ENCODE data around the gene MTG2.

The MTG2 gene

DNA sequence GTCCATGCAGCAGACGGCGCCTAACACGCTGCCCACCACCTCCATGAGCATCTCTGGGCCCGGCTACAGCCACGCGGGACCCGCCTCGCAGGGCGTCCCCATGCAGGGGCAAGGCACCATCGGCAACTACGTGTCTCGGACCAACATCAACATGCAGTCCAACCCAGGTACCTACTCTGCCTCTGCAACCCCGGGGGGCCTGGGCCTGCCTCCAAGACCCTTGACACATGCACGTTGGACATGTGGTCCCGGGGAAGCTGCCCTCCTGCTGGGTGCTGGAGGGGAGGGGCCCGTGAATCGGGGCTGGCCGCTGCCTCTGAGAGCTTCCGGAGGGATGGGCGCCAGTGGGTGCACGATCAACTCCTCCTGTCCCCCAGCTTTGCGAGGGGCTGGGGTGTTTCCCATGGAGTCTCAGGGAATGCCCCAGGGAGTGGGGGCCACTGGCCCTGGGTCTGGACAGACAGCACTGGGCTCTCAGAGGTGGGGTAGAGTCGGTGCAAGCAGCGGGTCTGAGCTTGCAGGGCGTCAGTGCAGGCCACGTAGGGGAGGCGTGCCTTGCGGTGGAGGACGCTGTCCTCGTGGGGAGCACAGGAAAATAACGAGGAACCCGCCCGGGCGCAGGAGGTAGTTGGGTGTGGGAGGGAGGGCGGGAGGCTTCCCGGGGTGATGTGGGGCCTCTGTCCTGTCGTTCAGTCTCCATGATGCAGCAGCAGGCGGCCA, 19.9 kb upstream of the MTG2 start:
- DNase-seq (ENCODE audit: low spot score): no peak

DNA sequence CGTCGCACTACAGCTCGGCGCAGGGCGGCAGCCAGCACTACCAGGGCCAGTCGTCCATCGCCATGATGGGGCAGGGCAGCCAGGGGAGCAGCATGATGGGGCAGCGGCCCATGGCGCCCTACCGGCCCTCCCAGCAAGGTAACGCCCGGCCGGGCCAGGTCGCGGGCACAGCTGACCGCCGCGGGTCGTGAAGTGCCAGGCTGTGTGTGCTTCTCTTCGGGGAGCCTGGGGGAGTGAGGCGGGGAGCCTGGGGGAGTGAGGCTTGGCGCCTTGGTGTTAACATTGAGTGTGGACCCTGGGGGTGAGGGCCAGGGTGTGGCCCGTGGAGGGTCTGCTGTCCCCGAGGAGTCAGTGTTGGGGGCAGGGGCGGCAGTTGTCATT, 19.4 kb upstream of the MTG2 start:
- no peak for DNase-seq (ENCODE audit: low spot score)

DNA sequence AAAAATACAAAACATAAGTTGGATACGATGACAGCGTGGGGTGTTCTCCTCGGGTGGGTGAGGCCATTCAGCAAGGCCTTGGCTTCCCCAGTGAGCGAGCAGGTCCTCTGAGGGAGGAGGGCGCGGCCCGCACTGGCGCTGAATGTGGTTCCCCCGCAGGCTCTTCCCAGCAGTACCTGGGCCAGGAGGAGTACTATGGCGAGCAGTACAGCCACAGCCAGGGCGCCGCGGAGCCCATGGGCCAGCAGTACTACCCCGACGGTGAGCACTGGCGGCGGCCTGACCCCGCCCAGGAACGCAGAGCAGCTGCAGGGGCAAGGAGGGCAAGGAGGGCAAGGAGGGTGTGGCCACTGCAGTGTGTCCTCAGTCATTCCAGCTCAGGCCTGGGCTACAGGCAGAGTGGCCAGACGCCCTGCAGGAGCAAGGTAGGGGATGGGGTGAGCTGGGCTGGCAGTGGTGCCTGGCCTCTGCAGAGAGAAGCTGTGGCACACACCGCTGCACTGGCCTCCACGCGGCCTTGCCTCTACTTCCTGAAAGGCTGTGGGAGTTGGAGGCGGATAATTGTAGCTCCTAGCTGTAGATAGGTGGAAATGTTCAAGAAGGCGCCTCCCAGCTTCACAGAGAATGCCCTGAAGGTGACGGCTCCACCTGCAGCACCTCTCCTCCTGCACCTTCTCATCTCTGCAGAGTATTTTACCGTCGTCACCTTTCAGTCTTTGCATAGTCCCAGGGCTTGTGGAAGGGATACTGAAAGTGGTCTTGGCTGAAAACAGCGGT, 18.7 kb upstream of the MTG2 start:
- DNase-seq (ENCODE audit: low spot score): no peak

DNA sequence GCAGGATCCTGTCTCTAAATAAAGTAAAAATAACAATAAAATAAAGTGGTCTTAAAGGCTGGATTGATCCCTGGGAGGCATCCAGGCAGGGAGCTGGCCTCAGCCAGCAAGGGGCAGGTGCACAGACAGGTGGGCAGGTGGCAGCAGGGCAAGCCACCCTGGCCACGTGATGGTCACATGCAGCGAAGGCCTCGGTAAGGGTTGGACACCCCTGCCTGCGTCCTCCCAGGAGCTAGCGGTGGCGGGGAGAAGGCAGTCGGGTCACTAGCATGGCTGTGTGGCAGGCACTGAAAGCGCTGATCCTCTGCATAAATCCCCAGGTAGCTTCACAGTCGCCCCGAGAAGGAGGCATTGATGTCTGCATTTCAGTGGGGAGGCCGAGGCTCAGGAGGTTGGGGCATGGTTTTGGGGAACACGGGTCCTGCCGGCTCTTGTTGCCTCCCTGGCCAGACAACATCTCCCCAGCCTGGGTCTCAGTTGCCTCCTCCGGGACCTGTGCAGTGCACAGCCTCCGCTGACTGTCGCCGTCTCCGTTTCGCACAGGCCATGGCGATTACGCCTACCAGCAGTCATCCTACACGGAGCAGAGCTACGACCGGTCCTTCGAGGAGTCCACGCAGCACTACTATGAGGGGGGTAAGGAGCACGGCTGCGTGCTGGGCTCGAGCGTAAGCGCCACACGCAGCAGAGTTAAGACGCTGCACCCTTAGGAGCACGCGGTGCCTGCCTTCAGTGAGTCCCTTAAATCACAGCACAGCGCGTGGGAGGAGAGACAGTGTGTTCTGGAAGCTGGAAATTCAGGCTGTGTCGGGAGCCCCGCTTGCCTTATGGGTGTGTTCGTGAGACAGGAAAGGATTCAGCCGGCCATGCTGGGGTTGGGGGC, 17.7 kb upstream of the MTG2 start:
- DNase-seq (ENCODE audit: low spot score): no peak

DNA sequence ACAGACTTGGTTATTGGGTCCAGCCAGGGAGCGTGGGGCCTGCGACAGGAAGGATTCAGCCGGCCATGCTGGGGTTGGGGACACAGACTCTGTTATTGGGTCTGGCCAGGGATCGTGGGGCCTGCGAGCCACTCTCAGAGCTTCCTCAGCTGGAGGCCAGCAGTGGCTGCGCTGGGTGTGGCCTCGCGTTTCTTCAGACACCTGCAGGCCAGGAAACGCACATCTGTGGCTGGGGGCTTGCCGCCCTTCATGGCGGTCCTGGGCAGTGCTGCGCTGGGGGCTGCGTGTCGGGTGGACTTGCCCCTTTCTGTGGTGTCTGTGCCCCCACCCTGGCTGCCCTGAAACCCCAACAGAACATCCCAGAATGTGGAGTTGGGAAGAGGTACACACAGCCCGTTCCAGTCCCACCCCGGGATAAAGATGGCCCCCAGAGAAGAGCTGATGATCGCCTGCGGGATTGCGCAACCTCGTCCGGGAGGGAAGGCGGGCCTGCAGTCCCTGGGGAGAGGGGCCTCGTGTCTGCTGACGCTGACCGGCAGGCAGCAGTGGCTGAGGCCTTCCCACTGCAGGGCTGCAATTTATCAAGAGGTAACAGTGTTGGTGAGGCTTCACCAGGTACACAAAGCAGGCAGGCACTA, 16.9 kb upstream of the MTG2 start:
- DNase-seq (ENCODE audit: low spot score): no peak

DNA sequence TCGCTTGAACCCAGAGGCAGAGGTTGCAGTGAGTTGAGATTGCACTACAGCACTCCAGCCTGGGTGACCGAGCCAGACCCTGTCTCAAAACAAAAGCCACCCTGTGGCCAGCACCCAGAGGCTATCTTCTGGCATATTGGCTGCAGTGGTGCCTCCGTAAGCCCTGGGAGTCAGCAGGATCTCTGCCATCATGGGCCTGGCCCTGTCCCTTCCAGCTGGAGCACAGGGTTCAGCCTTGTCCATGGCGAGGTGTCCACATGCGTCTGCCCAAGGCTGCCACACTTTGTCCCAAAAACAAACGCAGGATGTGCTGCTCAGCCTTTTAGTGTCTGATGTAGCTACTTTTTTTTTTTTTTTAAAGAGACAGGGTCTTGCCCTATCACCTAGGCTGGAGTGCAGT, 15.4 kb upstream of the MTG2 start:
- no peak for DNase-seq (ENCODE audit: low spot score)

DNA sequence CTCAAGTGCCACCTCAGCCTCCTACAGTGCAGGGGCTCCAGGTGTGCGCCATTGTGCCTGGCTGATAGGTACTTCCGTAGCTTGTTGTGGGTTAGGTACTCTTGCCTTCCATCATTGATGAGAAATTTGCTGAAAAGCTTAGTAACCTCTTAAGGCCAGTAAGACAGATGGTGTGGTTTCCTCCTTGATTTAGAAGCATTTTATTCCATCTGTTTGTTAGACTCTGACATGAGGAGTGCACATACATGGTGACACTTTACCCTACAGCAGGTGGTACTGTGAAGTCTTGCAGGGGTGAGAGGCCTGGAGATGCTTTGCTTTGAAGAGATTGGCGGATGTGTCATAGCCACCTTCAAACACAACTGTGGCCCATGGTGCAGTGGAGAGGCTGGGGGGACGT, 14.8 kb upstream of the MTG2 start:
- DNase-seq (ENCODE audit: low spot score): no peak

DNA sequence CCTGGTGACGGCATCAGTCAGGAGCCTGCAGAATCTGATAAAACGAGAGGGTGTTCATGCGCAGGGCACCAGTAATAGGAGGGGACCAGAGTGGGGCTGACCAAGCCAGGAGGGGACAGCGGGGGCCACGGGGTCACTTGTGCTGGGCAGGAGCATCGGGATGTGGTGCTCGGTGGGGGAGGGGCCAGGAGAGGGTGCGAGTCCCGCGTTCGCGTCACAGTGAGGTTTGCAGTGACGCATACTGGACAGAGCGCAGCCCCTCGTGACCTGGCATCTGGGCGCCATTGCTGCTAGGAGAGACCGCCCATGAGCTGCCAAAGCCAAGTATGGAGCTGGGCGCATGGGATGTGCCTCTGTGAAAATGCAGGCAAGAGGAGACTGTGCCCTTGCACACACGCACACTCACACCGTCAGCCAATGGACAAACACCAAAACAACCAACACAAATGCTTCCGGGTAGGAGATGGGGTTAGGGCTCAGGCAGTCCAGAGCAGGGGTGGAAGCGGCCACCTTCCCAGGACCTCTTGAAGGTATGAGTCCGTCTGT, 13.9 kb upstream of the MTG2 start:
- no peak for DNase-seq (ENCODE audit: low spot score)

DNA sequence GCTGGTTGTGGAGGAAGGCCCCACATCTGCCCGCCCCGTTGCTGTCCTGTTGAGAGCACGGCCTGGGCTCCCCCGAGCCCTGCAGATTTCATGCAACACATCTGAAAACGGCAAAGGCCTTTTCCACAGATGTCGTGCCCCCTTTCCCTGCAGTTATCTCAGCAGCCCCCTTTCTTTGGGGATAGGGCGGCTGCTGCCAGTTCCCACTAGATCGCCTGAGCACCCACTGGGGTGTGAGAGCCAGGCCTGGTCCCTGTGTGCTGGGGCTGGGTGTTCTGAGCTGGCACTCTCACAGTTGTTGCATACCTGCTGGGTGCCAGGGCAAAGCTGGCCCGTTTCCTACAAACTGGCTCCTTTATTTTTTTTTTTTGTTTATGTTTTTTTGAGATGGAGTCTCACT, 12.3 kb upstream of the MTG2 start:
- DNase-seq (ENCODE audit: low spot score): no peak

DNA sequence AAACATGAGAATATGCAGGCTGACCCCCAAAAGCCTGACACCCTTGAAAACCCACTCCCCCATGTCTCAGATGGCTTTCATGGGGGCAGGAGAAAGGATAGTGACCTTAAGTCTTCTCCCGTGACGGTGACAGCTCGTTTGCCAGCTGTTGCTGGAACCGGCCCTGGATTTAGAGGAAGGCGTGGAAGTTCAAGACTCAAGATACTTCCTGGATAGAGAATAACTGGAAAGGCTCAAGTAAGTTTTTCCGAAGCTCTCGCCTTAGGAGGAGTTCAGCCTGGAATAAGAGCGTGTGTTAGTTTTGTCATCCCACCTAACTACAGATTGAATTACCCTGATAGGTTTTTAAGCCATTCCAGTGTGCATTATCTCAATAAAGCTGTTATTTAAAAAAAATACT, 11.6 kb upstream of the MTG2 start:
- no peak for DNase-seq (ENCODE audit: low spot score)

DNA sequence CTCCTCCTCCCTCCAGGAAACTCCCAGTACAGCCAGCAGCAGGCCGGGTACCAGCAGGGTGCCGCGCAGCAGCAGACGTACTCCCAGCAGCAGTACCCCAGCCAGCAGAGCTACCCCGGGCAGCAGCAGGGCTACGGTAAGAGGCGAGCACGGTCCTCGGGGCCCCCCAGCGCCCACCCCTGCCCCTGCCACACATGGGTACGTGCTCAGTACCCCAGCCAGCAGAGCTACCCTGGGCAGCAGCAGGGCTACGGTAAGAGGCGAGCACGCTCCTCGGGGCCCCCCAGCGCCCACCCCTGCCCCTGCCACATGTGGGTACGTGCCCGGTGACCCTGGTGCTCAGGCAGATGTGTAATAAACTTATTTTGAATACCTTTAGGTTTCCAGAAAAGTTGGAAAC, 10.2 kb upstream of the MTG2 start:
- no peak for DNase-seq (ENCODE audit: low spot score)

DNA sequence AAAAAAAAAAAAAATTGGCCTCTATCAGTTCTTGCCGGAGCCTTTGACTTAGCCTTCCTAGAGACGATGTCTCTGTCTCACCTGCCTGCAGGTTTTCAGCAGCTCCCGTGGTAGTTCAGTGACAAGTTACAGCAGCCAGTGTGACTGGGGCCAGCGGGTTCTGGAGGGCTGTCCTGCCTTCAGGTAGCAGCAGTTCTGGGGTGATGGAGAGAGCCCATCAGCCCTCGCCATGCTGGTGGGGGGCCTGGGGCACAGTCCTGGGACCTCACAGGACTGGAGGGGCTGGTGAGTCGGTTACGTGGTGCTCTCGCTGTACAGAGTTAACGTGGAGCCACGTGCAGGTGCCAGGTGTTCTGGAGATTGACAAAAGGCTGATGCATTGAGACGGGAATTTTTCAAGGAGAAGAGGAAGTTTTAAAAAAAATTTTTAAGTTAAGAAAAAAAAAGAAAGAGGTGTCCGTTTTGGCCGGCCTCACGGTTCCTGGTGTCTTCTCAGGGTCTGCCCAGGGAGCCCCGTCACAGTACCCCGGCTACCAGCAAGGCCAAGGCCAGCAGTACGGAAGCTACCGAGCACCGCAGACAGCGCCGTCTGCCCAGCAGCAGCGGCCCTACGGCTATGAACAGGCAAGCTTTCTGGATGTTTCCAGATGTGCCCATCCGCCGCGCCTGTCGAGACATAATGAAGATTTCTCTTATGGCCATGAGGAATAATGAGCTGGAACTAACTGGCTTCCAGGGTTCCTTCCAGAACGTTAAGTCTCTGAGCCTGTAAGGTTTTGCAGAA, 8.6 kb upstream of the MTG2 start:
- no peak for DNase-seq (ENCODE audit: low spot score)

DNA sequence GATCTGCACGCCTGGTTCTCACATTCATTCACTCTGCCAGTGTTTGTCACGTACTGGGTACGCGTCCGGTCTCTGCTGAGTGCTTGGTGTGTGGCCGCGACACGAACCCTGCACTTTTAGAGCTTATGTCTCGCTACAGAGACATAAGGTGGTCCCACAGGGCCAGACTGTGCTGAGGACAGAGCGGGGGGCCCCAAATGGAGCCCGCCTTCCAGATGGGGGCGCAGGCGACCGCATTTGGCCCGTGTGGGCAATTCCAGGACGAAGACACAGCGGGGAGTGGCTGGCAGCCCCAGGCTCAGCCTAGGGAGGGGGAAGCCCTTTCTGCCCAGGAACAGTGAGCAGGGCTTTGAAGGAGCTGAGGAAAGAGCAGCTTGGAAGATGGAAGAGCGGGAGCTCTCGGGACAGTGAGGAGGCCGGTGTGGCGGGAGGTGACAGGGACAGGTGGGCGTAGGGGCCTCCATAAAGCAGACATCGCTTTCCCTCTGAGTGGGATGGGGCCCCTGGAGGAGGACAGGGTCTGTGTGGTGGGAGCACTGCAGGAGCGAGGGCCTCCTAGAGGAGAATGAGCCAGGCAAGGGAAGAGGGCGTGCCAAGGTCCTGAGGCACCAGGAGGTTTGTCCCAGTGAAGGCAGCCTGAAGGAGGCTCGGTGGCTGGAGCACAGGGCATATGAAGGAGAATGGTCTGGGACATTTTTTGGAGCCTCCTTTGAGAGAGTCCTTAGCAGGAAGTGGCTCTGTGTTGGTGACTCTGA, 7.8 kb upstream of the MTG2 start:
- no peak for DNase-seq (ENCODE audit: low spot score)

DNA sequence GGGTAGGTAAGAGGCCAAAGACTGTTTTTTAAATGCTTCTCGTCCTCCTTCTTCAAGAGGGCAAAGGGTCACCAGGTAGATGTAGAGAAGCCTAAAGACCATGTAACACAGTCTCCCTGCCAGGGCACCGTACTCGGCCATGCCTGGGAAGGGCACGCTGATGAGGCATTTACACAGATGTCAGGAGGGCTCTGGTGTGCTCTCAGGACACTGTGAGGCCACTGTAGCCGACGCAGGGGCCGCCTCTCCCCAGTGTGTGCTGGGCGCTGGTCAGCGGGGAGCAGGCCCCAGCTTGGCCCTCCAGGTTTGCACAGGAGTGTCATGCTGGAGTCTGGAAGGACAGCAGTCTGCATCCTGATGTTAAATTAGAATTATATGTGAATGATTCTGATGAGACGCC, 7.1 kb upstream of the MTG2 start:
- DNase-seq (ENCODE audit: low spot score): no peak

DNA sequence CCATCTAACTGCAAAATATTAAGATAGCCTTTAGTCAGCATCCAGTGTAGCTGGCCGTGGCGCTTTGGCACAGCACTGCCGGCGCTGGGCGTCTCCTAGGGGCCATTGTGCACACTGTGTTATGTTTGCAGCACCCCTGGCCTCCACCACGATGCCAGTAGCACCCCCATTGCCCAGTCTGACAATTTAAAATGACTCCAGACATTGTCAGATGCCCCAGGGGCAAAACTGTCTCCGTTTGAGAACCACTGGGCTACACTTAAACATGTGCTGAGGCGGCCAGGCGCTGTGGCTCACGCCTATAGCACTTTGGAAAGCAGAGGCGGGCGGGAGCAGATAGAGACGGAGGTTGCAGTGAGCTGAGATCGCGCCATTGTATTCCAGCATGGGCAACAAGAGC, 6.0 kb upstream of the MTG2 start:
- DNase-seq (ENCODE audit: low spot score): no peak

DNA sequence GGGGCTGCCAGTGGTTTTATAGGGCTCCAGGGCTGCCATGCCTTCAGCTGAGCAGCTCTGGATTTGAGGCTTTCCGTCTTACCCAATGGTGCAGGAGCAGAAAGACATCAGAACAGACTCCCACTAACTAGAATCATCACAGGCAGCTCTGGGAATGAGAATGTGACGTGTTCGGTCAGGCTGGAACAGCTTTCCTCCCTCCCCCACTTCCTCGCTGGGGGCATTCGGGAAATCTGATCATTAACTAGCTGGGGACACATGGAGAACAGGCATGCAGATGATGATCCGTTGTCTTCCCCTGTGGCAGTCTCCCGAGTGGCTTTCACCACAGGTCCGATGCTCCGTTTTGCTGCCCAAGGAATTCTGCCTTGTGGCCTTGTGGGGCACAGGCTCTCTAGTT, 5.5 kb upstream of the MTG2 start:
- DNase-seq (ENCODE audit: low spot score): no peak

DNA sequence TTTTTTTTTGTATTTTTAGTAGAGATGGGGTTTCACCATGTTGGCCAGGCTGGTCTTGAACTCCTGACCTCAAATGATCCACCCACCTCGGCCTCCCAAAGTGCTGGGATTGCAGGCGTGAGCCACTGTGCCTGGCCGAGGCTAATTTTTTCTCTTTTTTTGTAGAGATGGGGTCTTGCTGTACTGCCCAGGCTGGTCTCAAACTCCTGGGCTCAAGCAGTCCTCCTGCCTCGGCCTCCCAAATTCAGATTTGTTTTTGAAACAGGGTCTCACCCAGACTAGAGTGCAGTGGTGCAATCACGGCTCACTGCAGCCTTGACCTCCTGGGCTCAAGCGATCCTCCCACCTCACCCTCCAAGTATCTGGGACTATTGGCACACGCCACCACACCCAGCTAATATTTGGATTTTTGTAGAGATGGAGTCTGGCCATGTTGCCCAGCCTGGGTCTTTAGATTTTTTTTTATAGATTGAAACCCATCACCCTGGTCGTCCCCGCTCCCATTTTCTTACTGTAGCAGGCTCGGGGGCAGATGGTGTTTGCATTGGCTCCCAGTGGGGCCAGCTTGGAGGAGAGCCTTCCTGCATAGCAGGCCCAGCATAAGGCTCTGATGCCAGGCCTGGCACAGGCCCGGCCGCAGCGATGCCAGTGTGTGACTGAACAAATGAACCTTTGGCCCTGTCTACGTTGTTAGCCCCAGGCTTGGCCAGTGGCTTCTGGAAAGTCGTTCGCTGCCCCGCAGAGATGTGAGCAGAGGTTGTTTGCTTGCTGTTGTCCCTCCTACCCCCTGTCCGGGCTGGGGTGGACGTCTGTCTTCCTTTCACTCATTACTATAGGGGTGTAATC, 4.3 kb upstream of the MTG2 start:
- no peak for DNase-seq (ENCODE audit: low spot score)

DNA sequence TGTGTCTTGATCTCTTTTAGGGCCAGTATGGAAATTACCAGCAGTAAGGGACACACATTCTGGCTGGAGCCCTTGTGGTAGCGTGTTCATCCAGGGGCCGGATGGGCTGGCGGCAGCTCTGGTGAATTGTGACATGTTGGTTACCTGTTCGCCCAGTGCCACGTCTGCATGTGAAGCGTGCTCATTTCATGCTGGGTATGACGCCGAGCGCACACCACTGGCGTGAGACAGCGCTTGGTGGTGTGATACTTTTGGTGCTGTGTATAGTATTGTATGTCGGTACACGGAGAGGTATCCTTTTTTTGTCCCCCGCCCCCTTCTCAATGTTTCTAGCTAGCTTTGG, 3.7 kb upstream of the MTG2 start:
- no peak for DNase-seq (ENCODE audit: low spot score)

DNA sequence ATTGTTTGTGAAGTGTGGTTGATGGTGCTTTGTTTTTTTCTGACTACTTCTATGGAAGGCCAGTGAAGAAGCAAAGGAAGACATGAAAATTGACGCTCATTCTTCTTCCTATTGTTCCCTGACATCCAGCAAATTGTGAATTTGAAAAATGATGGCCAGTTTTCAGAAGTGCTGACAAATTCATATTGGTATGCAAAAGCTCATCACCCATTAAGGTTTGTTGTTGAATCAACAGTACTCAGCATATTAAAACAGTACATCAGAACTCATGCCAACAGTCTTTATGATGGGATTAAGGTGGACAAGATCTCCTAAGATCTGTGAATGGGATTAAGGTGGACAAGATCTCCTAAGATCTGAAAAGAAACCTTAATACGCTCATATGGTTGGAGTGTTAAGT, 1.0 kb upstream of the MTG2 start:
- no peak for DNase-seq (ENCODE audit: low spot score)

Data from D341Med (cell line).